ENCODE results near the gene MEIOB. TPM values are rescaled to one million over a fixed set of nuclear protein-coding genes. Genes with fewer than 3 reads are reported as not detected.
"Not testable (repeated sequence)": the region's sequence is repeated elsewhere in the genome, so short reads cannot be mapped to it uniquely, and the experiment has no call there.

The MEIOB gene
- 0.39 TPM for total RNA-seq

- DNase-seq: peak; percentile 5
These were observed at the start of gene MEIOB for GRCh38 chr16:1871974-1872635. MEIOB (minus strand) TSS chr16:1872164; CDS start chr16:1868175, 3,989 bp downstream.

GRCh38 chr16:1920727-1921171 lies 48.8 kb upstream of the MEIOB start:
- no peak for DNase-seq

GRCh38 chr16:1920122-1920521 lies 48.2 kb upstream of the MEIOB start:
- not testable (repeated sequence) for DNase-seq

- DNase-seq: no peak
These were observed 47.5 kb upstream of the MEIOB start for GRCh38 chr16:1919327-1919998.

GRCh38 chr16:1918351-1919326 lies 46.7 kb upstream of the MEIOB start, which contains the start of gene HS3ST6:
HS3ST6 (minus strand) TSS chr16:1918415; CDS start chr16:1918323, 92 bp downstream.
- no peak for DNase-seq

GRCh38 chr16:1917665-1918350 lies 45.8 kb upstream of the MEIOB start:
- DNase-seq: no peak

- no peak for DNase-seq
These were observed 45.2 kb upstream of the MEIOB start for GRCh38 chr16:1917056-1917664.

- no peak for DNase-seq
These were observed 44.7 kb upstream of the MEIOB start for GRCh38 chr16:1916640-1916990.

- no peak for DNase-seq
These were observed 44.0 kb upstream of the MEIOB start for GRCh38 chr16:1915732-1916639.

GRCh38 chr16:1914988-1915387 lies 43.0 kb upstream of the MEIOB start:
- DNase-seq: no peak

- DNase-seq: no peak
These were observed 42.2 kb upstream of the MEIOB start for GRCh38 chr16:1914084-1914608.

- DNase-seq: no peak
These were observed 41.5 kb upstream of the MEIOB start for GRCh38 chr16:1913327-1914083.

GRCh38 chr16:1912215-1912543 lies 40.2 kb upstream of the MEIOB start:
- no peak for DNase-seq

GRCh38 chr16:1911467-1912214 lies 39.7 kb upstream of the MEIOB start:
- no peak for DNase-seq

- DNase-seq: no peak
These were observed 37.7 kb upstream of the MEIOB start for GRCh38 chr16:1909561-1910231.

GRCh38 chr16:1908983-1909382 lies 37.0 kb upstream of the MEIOB start:
- DNase-seq: peak; percentile 52

- DNase-seq: peak; percentile 84
These were observed 36.2 kb upstream of the MEIOB start for GRCh38 chr16:1908184-1908583.

- no peak for DNase-seq
These were observed 35.4 kb upstream of the MEIOB start for GRCh38 chr16:1907226-1907860.

All from skin of body (tissue), 2 donors.